ENCODE data around the gene RESP18.

GRCh38 chr2:219299372-219299760, 33.2 kb downstream of the RESP18 start:
- no peak for TF ChIP-seq CTCF (IDR thresholded peaks at IDR 0.05)
- no peak for TF ChIP-seq POLR2A (IDR thresholded peaks at IDR 0.05)
